Esophagus squamous epithelium (tissue), 4 donors: ENCODE results near the gene PRKAR1B.

ENCODE experiments used
- POLR2A ChIP-seq, 4 donors: fragments of 450-650 bp; IDR thresholded peaks; one replicate each; pipeline ENCODE4 v1.6.1; 2017; ENCODE audit warnings: antibody characterized with exemption in 4 of 4, mild to moderate bottlenecking in 4 of 4, moderate library complexity in 3 of 4
- TF ChIP-seq, protein P1 (sequence below), 6 experiments: fragments of 450-650 bp in 4 of 6; fragments of 200-600 bp in 2 of 6; sonication (generic) in 2 of 6; IDR thresholded peaks; one replicate each; pipeline ENCODE4 v1.5.1; 2016 to 2019; ENCODE audit warnings: antibody characterized with exemption in 6 of 6, mild to moderate bottlenecking in 4 of 6, moderate library complexity in 4 of 6

DNA sequence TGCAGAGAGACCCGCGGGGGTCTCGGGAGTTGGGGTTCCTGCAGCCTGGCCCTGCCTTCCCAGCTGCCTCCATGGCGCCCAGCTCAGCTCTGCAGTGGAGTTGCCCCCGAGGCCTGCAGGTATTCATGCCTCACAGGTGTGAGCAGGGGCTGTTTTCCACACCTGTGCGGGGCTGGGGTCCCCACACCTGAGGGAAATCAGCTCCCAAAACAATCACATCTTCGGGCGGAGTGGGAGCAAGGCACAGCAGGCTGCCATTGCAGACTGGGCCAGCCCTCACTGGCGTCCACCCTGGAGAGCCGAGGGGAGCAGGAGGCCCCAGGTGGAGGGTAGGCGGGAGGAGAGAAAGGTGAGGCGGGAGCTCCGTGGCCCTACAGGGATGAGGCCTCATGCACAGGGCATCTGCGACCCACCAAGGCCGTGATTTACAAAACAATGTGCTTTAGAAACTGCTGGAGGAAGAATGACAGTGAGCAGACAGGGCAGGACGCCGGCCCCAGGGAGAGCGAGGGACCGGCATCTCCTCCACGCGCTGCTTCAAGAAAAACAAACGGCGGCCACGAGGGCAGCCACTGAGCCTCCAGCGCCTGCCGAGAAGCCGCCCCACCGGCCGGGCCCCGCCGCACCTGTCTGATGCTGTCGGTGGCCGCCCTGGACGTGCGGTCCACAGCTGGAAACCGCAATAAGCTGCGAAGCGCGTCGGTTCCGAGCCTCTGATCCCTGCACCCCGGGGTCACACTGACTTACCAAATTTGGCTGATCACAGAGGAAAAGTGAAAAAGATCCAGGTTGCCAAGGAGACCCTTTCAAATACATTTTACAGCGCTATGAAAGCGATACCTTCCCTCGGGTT, 154.4 kb downstream of the PRKAR1B start:
- TF ChIP-seq, protein P1, sequence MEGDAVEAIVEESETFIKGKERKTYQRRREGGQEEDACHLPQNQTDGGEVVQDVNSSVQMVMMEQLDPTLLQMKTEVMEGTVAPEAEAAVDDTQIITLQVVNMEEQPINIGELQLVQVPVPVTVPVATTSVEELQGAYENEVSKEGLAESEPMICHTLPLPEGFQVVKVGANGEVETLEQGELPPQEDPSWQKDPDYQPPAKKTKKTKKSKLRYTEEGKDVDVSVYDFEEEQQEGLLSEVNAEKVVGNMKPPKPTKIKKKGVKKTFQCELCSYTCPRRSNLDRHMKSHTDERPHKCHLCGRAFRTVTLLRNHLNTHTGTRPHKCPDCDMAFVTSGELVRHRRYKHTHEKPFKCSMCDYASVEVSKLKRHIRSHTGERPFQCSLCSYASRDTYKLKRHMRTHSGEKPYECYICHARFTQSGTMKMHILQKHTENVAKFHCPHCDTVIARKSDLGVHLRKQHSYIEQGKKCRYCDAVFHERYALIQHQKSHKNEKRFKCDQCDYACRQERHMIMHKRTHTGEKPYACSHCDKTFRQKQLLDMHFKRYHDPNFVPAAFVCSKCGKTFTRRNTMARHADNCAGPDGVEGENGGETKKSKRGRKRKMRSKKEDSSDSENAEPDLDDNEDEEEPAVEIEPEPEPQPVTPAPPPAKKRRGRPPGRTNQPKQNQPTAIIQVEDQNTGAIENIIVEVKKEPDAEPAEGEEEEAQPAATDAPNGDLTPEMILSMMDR (IDR thresholded peaks at IDR 0.05) = no peak
- TF ChIP-seq POLR2A (IDR thresholded peaks at IDR 0.05) = no peak
